ENCODE data around the gene KRTAP20-4. TPM values are rescaled to one million over a fixed set of nuclear protein-coding genes. Genes with fewer than 3 reads are reported as not detected.

The KRTAP20-4 gene
- total RNA-seq, 2 experiments from 2014 or later = not detected

Other genes with a start within 250 kb of the KRTAP20-4 start
- not detected for gene KRTAP13-2, start 248.4 kb upstream of the KRTAP20-4 start, total RNA-seq
- gene KRTAP13-1, start 224.6 kb upstream of the KRTAP20-4 start, total RNA-seq = not detected
- not detected for gene KRTAP13-3, start 194.7 kb upstream of the KRTAP20-4 start, total RNA-seq
- gene KRTAP13-4, start 190.4 kb upstream of the KRTAP20-4 start, total RNA-seq = not detected
- gene KRTAP15-1, start 180.4 kb upstream of the KRTAP20-4 start, total RNA-seq = not detected
- not detected for gene KRTAP19-1, start 140.3 kb upstream of the KRTAP20-4 start, total RNA-seq
- not detected for gene KRTAP19-2, start 133.2 kb upstream of the KRTAP20-4 start, total RNA-seq
- not detected for gene KRTAP19-3, start 128.6 kb upstream of the KRTAP20-4 start, total RNA-seq
- not detected for gene KRTAP19-4, start 123.5 kb upstream of the KRTAP20-4 start, total RNA-seq
- not detected for gene KRTAP19-5, start 118.5 kb upstream of the KRTAP20-4 start, total RNA-seq
- not detected for gene KRTAP19-6, start 78.8 kb upstream of the KRTAP20-4 start, total RNA-seq
- not detected for gene KRTAP19-7, start 59.3 kb upstream of the KRTAP20-4 start, total RNA-seq
- gene KRTAP22-2, start 30.2 kb upstream of the KRTAP20-4 start, total RNA-seq = not detected
- not detected for gene KRTAP6-3, start 28.2 kb upstream of the KRTAP20-4 start, total RNA-seq
- not detected for gene KRTAP6-2, start 21.7 kb upstream of the KRTAP20-4 start, total RNA-seq
- gene KRTAP22-1, start 19.5 kb upstream of the KRTAP20-4 start, total RNA-seq = not detected
- gene KRTAP6-1, start 6.7 kb upstream of the KRTAP20-4 start, total RNA-seq = not detected
- not detected for gene KRTAP20-1, start 4.2 kb upstream of the KRTAP20-4 start, total RNA-seq
- gene KRTAP20-2, start 14.6 kb downstream of the KRTAP20-4 start, total RNA-seq = not detected
- gene KRTAP20-3, start 22.2 kb downstream of the KRTAP20-4 start, total RNA-seq = not detected
- not detected for gene KRTAP21-3, start 98.2 kb downstream of the KRTAP20-4 start, total RNA-seq
- not detected for gene KRTAP21-2, start 126.6 kb downstream of the KRTAP20-4 start, total RNA-seq
- not detected for gene KRTAP21-1, start 134.8 kb downstream of the KRTAP20-4 start, total RNA-seq
- not detected for gene KRTAP8-1, start 192.6 kb downstream of the KRTAP20-4 start, total RNA-seq
- not detected for gene KRTAP7-1, start 209.1 kb downstream of the KRTAP20-4 start, total RNA-seq

Data from activated naive CD4-positive, alpha-beta T cell treated with anti-CD3 and anti-CD28 coated beads for 36 hours (primary cell).